Measurements from ENCODE around the gene SPOCD1. TPM values are rescaled to one million over a fixed set of nuclear protein-coding genes. Genes with fewer than 3 reads are reported as not detected.

The SPOCD1 gene
- total and polyA plus RNA-seq, 5 donors from 2014 or later, result 1.1 TPM; not detected in 4

GRCh38 chr1:31855038-31855845 is 39.4 kb upstream of the SPOCD1 start:
- H3K27ac ChIP-seq (ENCODE audit: insufficient read depth, low read length, poor library complexity, severe bottlenecking), result no peak overlapping the region
- H3K27me3 ChIP-seq (ENCODE audit: control insufficient read depth, insufficient read depth, low read length), result no peaks in the 10 kb centered on the region
- no peak overlapping the region for H3K27ac Mint-ChIP-seq
- no peaks in the 10 kb centered on the region for H3K36me3 ChIP-seq (ENCODE audit: control insufficient read depth, insufficient read depth, low read length)
- H3K4me1 Mint-ChIP-seq, result peaks cover 0 to 6% (median under 1%) of the 10 kb centered on the region in 4 donors
- no peaks in the 10 kb centered on the region for H3K4me1 ChIP-seq (ENCODE audit: control insufficient read depth, insufficient read depth, low read length, poor library complexity, severe bottlenecking)
- no peaks in the 10 kb centered on the region for H3K9me3 ChIP-seq (ENCODE audit: control insufficient read depth in 2 of 2, low read length in 2 of 2)
- peaks cover 0 to 2% (median 0%) of the 10 kb centered on the region in 7 donors for H3K9me3 Mint-ChIP-seq
- no peak overlapping the region for H3K4me3 Mint-ChIP-seq
- ATAC-seq (ENCODE audit: low read depth in 2 of 2) (no peak), DNase-seq (peak in 1 of 3 donors; percentile 20)
- no peaks in the 10 kb centered on the region for H3K36me3 Mint-ChIP-seq
- H3K27me3 Mint-ChIP-seq, result no peaks in the 10 kb centered on the region
- H3K4me3 ChIP-seq (ENCODE audit: low read depth, low read length), result no peak overlapping the region

DNA sequence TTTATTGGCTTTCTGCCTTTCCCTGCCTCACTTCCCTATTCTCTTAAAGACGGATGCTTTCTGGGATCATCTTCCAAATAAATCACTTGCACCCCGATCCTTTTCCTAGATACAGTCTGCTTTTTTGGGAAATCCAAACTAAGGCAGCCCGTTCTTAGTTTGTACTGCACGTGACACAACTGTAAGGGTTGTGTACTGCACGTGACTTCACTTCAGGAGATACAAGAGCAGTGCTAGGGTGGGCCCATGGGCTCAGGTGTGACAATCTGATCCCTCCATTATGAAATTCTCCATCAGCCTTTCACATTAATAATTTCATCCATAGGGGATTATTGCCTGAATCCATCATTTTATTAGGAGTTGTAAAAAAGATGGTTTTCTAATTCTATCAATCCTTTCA is 33.8 kb upstream of the SPOCD1 start:
- Histone ChIP-seq H3K27me3 (ENCODE audit: control insufficient read depth, insufficient read depth, low read length) (no peaks in the 10 kb centered on the region), H3K9me3 (ENCODE audit: control insufficient read depth in 2 of 2, low read length in 2 of 2) (no peaks in the 10 kb centered on the region), H3K4me3 (ENCODE audit: low read depth, low read length) (no peak overlapping the region), H3K36me3 (ENCODE audit: control insufficient read depth, insufficient read depth, low read length) (no peaks in the 10 kb centered on the region), H3K27ac (ENCODE audit: insufficient read depth, low read length, poor library complexity, severe bottlenecking) (no peak overlapping the region), H3K4me1 (ENCODE audit: control insufficient read depth, insufficient read depth, low read length, poor library complexity, severe bottlenecking) (peaks cover 32% of the 10 kb centered on the region)
- Mint-ChIP-seq H3K4me1 (peaks cover 28 to 55% (median 46%) of the 10 kb centered on the region in 4 donors), H3K36me3 (no peaks in the 10 kb centered on the region), H3K4me3 (peak overlapping the region in 3 of 4 donors; percentile 36 to 85 (median 67)), H3K27ac (peak overlapping the region; percentile 9 to 95 (median 93)), H3K27me3 (no peaks in the 10 kb centered on the region), H3K9me3 (peaks cover 0 to 2% (median 0%) of the 10 kb centered on the region in 7 donors)
- no peak for ATAC-seq (ENCODE audit: low read depth in 2 of 2)
- DNase-seq, result no peak

GRCh38 chr1:31848381-31848897 is 32.6 kb upstream of the SPOCD1 start:
- Histone ChIP-seq H3K27me3 (ENCODE audit: control insufficient read depth, insufficient read depth, low read length) (no peaks in the 10 kb centered on the region), H3K9me3 (ENCODE audit: control insufficient read depth in 2 of 2, low read length in 2 of 2) (no peaks in the 10 kb centered on the region), H3K4me3 (ENCODE audit: low read depth, low read length) (peak overlapping the region; percentile 38), H3K27ac (ENCODE audit: insufficient read depth, low read length, poor library complexity, severe bottlenecking) (peak overlapping the region; percentile 24), H3K4me1 (ENCODE audit: control insufficient read depth, insufficient read depth, low read length, poor library complexity, severe bottlenecking) (peaks cover 32% of the 10 kb centered on the region), H3K36me3 (ENCODE audit: control insufficient read depth, insufficient read depth, low read length) (no peaks in the 10 kb centered on the region)
- peak; percentile 17 to 91 (median 42) for DNase-seq
- Mint-ChIP-seq H3K4me1 (peaks cover 28 to 59% (median 48%) of the 10 kb centered on the region in 4 donors), H3K36me3 (no peaks in the 10 kb centered on the region), H3K9me3 (peaks cover 0 to 2% (median 0%) of the 10 kb centered on the region in 7 donors), H3K27me3 (no peaks in the 10 kb centered on the region), H3K4me3 (peak overlapping the region; percentile 52 to 85 (median 66)), H3K27ac (peak overlapping the region; percentile 93 to 95 (median 94))
- peak; percentile 88 for ATAC-seq (ENCODE audit: low read depth in 2 of 2)

GRCh38 chr1:31846484-31846883 is 30.7 kb upstream of the SPOCD1 start:
- peak overlapping the region; percentile 9 for H3K27ac ChIP-seq (ENCODE audit: insufficient read depth, low read length, poor library complexity, severe bottlenecking)
- no peaks in the 10 kb centered on the region for H3K36me3 Mint-ChIP-seq
- H3K27me3 Mint-ChIP-seq, result peaks cover 4% of the 10 kb centered on the region
- H3K27me3 ChIP-seq (ENCODE audit: control insufficient read depth, insufficient read depth, low read length), result no peaks in the 10 kb centered on the region
- H3K9me3 ChIP-seq (ENCODE audit: control insufficient read depth in 2 of 2, low read length in 2 of 2), result no peaks in the 10 kb centered on the region
- peaks cover 28 to 65% (median 48%) of the 10 kb centered on the region in 4 donors for H3K4me1 Mint-ChIP-seq
- no peak overlapping the region for H3K4me3 ChIP-seq (ENCODE audit: low read depth, low read length)
- peak overlapping the region in 2 of 4 donors; percentile 28 to 30 for H3K4me3 Mint-ChIP-seq
- no peak for DNase-seq
- peaks cover 32% of the 10 kb centered on the region for H3K4me1 ChIP-seq (ENCODE audit: control insufficient read depth, insufficient read depth, low read length, poor library complexity, severe bottlenecking)
- no peak for ATAC-seq (ENCODE audit: low read depth in 2 of 2)
- H3K36me3 ChIP-seq (ENCODE audit: control insufficient read depth, insufficient read depth, low read length), result no peaks in the 10 kb centered on the region
- peak overlapping the region; percentile 79 to 93 (median 88) for H3K27ac Mint-ChIP-seq
- H3K9me3 Mint-ChIP-seq, result peaks cover 0 to 2% (median 0%) of the 10 kb centered on the region in 7 donors

DNA sequence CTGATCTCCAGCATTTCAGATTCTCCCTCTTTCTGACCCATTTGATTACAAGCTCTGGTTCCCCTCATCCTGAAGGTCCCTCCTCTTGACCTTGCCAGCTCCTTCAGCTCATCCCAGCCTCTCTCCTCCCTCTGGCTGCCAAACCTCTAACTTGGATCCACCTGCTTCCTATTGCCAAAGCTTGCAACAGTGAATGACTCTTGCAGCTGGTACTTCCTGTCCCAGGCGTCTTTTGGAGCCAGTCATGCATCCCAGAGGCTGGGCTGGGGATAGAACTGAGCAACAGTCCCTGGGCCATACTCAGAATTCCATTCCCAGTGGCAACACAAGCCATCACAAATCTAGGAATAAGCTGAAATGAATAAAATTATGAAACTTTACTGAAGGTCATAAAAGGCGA is 27.7 kb upstream of the SPOCD1 start:
- Histone ChIP-seq H3K9me3 (ENCODE audit: control insufficient read depth in 2 of 2, low read length in 2 of 2) (no peaks in the 10 kb centered on the region), H3K27ac (ENCODE audit: insufficient read depth, low read length, poor library complexity, severe bottlenecking) (no peak overlapping the region), H3K4me1 (ENCODE audit: control insufficient read depth, insufficient read depth, low read length, poor library complexity, severe bottlenecking) (peaks cover 21% of the 10 kb centered on the region), H3K36me3 (ENCODE audit: control insufficient read depth, insufficient read depth, low read length) (no peaks in the 10 kb centered on the region), H3K27me3 (ENCODE audit: control insufficient read depth, insufficient read depth, low read length) (no peaks in the 10 kb centered on the region), H3K4me3 (ENCODE audit: low read depth, low read length) (no peak overlapping the region)
- no peak for DNase-seq
- Mint-ChIP-seq H3K4me1 (peaks cover 22 to 48% (median 31%) of the 10 kb centered on the region in 4 donors), H3K27ac (peak overlapping the region in 2 of 3 donors; percentile 71 to 77), H3K36me3 (no peaks in the 10 kb centered on the region), H3K27me3 (peaks cover 7% of the 10 kb centered on the region), H3K4me3 (no peak overlapping the region), H3K9me3 (peaks cover 0 to 2% (median 0%) of the 10 kb centered on the region in 7 donors)
- ATAC-seq (ENCODE audit: low read depth in 2 of 2), result no peak

- no peaks in the 10 kb centered on the region for H3K36me3 Mint-ChIP-seq
- no peak overlapping the region for H3K4me3 Mint-ChIP-seq
- H3K27ac Mint-ChIP-seq, result no peak overlapping the region
Observed at GRCh38 chr1:31839662-31840343, 24.0 kb upstream of the SPOCD1 start.

DNA sequence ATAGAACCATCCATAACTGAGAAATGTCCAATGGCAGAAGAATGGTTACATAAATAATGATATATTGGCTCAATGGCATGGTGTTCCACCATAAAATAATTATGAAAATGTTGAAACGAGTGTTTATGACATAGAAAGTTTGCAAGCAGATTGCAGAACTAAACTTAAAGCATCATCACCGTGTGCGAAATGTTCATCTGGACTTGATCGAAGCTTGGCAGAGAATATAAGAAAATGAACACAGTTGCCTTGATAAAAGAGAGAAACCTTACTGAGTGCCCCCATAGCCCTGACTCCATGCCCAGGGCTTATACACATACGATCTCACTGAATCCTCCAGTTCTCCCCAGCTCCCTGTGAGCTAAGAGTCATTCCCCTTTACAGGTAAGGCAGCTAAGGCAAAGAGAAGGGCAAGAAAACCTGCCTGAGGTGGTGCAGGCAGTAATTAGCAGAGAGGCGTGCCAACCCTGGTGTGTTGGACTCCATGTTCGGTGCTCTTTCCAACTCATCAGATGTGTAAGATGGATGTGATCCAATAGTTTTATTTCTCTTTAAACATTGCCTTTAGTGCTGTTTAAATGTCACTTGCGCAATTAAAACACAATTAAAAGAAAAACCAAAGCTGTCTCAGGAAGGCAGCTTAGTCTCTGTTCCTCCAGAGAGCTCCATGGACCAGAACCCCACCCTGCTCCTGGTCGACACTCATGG is 21.8 kb upstream of the SPOCD1 start:
- Histone ChIP-seq H3K36me3 (ENCODE audit: control insufficient read depth, insufficient read depth, low read length) (no peaks in the 10 kb centered on the region), H3K4me1 (ENCODE audit: control insufficient read depth, insufficient read depth, low read length, poor library complexity, severe bottlenecking) (no peaks in the 10 kb centered on the region), H3K27me3 (ENCODE audit: control insufficient read depth, insufficient read depth, low read length) (no peaks in the 10 kb centered on the region), H3K4me3 (ENCODE audit: low read depth, low read length) (no peak overlapping the region), H3K9me3 (ENCODE audit: control insufficient read depth in 2 of 2, low read length in 2 of 2) (no peaks in the 10 kb centered on the region), H3K27ac (ENCODE audit: insufficient read depth, low read length, poor library complexity, severe bottlenecking) (no peak overlapping the region)
- Mint-ChIP-seq H3K9me3 (no peaks in the 10 kb centered on the region), H3K27ac (peak overlapping the region in 1 of 3 donors; percentile 75), H3K27me3 (peaks cover 13% of the 10 kb centered on the region), H3K36me3 (no peaks in the 10 kb centered on the region), H3K4me3 (no peak overlapping the region), H3K4me1 (peaks cover 0 to 15% (median 7%) of the 10 kb centered on the region in 4 donors)
- DNase-seq (no peak), ATAC-seq (ENCODE audit: low read depth in 2 of 2) (no peak)

More at GRCh38 chr1:31839662-31840343, 24.0 kb upstream of the SPOCD1 start:
- Histone ChIP-seq H3K27ac (ENCODE audit: insufficient read depth, low read length, poor library complexity, severe bottlenecking) (no peak overlapping the region), H3K36me3 (ENCODE audit: control insufficient read depth, insufficient read depth, low read length) (no peaks in the 10 kb centered on the region), H3K4me3 (ENCODE audit: low read depth, low read length) (no peak overlapping the region), H3K4me1 (ENCODE audit: control insufficient read depth, insufficient read depth, low read length, poor library complexity, severe bottlenecking) (no peaks in the 10 kb centered on the region), H3K9me3 (ENCODE audit: control insufficient read depth in 2 of 2, low read length in 2 of 2) (no peaks in the 10 kb centered on the region), H3K27me3 (ENCODE audit: control insufficient read depth, insufficient read depth, low read length) (no peaks in the 10 kb centered on the region)
- no peak for ATAC-seq (ENCODE audit: low read depth in 2 of 2)
- peaks cover 0 to 2% (median 0%) of the 10 kb centered on the region in 7 donors for H3K9me3 Mint-ChIP-seq
- peaks cover under 1 to 21% (median 9%) of the 10 kb centered on the region in 4 donors for H3K4me1 Mint-ChIP-seq
- peaks cover 17% of the 10 kb centered on the region for H3K27me3 Mint-ChIP-seq
- no peak for DNase-seq
